IPS DF 4.7 (cell line): Measurements from ENCODE around the gene ZNF275.
"Not testable (repeated sequence)": the region's sequence is repeated elsewhere in the genome, so short reads cannot be mapped to it uniquely, and the experiment has no call there.

Experiments
- DNase-seq: peaks from one replicate; pipeline ENCODE4 v3.0.0-alpha.2; 2013; ENCODE audit warnings: low spot score; ENCODE audit errors: extremely low read depth

ZNF275 gene

DNA sequence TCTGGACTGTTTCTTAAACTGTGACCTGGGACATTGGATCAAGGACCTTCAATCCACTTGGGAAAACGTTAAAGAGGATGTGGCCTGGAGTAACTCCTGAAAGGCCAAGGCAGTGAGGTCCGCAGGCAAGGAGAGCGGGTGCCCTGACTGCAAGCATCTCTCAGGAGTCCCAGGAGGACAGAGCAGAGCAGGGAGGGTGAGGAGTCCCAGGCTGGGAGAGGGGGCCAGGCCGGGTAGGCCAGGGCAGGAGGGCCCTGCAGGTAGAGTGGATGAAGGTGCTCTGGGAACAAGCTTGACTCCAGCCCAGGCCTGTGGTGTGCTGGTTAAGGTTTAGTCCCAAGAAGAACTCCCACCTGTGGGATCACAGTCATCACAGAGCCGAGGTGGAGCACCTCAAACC lies 53.4 kb downstream of the ZNF275 start:
- DNase-seq = no peak

GRCh38 chrX:153387987-153388721 lies 54.2 kb downstream of the ZNF275 start:
- no peak for DNase-seq

- DNase-seq = no peak
Observed at GRCh38 chrX:153388722-153389459, 54.9 kb downstream of the ZNF275 start.

- DNase-seq = not testable (repeated sequence)
Observed at GRCh38 chrX:153389460-153389768, 55.5 kb downstream of the ZNF275 start.

- no peak for DNase-seq
Observed at GRCh38 chrX:153392642-153393321, 58.8 kb downstream of the ZNF275 start.

DNA sequence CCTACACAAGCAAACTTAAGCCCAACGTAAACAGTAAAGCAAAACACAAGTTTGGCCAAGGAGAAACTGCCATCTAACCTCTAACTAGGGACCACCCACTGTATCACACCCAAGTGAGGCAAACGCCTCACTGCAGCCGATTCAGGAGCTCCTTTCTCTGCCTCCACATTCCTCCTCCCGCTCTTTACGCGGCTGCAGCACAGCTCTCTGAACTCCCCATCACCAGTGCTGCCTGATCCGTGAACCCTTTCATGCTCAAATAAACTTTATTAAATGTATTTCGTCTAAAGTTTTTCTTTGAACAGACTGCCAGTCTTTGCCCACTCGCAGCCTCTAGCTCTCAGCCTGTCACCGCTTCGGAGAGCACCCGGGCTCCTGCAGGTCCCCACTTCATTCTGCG lies 60.7 kb downstream of the ZNF275 start:
- DNase-seq = no peak

- no peak for DNase-seq
Observed at GRCh38 chrX:153395613-153396319, 61.8 kb downstream of the ZNF275 start.

DNA sequence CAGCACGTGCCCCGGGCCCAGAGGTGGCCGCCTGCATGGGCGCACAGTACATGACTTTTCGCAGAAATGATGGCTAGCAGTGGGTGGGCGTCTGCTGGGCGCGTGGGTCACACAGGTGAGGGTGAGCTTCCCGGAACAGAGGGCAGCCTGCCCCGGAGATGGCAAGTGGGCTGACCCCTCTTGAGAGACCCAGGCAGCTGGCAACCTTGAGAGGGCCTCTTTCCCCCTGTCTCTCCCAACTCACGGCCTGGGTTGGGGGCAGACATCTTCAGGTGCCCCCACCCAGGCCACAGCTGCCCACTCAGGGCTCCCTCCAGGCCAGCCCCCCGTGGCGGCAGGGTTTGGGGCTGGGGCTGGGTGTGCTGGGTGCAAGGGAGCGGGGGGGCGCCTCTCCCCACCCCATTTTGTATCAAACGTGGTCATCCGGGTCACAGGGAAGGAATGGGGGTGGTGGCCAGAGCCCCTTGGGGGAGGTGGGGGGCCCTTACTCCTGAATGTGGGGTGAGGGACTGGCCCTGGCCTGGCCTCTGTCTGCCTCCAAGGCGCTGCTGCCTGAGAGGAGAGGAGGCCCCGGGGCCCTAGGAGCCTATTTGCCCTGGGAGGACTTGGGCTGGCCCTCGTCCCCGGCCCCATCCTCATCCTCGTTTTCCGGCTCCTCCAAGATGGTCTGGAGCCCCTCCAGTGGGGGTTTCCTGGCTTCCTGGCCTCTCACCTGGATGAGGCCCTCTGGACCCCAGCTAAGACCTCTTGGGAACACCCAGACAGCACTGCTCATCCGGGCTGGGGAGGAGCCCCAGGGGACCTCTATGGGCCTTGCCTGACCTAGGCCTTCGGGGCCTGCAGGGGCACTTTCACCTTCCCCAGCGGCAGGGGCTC lies 62.6 kb downstream of the ZNF275 start:
- no peak for DNase-seq

DNA sequence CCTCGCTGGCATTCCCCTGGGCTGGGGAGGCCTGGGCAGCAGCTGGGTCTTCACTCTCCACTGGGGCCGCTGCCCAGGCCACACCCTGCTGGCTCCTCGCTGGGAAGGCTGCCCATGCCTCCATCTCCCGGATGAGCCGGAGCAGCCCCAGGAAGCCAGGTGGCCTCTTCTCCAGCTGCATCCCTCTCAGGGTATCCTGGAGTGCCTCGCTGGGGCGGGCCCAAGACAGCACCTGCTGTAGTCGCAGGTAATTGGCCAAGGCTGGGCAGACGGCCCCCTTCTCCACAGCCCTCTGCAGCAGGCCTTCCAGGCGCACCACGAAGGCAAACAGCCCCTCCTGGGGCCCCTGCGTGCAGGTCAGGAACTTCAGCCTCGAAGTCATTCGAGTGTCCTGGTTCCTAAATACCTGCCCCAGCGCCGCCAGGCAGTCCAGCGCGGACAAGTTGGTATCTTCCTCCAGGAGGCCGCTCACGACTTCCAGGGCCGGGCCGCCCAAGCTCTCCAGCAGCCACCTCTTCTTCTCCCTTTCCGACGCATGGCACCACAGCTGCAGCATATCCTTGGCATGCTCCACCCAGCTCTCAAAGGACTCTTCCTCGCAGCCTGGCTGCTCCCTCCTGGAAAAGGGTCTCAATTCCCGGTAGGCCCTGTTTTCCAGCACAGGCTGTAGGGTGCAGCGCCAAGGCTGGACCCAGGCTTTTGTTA lies 63.5 kb downstream of the ZNF275 start:
- DNase-seq = no peak

DNA sequence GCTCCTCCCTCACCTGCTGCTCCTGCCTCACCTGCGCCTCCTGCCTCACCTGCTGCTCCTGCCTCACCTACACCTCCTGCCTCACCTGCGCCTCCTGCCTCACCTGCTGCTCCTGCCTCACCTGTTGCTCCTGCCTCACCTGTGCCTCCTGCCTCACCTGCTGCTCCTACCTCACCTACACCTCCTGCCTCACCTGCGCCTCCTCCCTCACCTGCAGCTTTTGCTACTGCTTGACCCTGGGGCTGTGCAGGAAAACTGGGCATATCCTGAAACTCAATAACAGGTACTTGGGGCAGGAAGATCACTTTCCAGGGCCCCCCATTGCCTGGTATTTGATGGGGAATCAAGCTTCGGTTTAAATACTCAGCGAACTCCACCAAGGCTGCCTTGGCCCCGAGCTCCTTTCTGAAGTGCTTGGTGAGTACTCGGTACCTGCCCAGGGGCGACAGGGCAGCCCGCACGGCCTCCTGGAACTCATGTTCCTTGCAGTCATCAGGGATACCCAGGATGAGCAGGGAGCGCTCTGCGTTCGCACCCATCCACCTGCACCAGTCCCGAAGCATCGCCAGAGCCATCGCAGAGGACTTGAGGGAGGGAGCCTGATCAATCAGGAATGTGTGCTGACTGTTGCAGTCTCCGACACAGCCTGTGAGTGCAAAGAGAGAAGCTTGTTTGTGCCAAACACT lies 64.5 kb downstream of the ZNF275 start:
- DNase-seq = no peak

DNA sequence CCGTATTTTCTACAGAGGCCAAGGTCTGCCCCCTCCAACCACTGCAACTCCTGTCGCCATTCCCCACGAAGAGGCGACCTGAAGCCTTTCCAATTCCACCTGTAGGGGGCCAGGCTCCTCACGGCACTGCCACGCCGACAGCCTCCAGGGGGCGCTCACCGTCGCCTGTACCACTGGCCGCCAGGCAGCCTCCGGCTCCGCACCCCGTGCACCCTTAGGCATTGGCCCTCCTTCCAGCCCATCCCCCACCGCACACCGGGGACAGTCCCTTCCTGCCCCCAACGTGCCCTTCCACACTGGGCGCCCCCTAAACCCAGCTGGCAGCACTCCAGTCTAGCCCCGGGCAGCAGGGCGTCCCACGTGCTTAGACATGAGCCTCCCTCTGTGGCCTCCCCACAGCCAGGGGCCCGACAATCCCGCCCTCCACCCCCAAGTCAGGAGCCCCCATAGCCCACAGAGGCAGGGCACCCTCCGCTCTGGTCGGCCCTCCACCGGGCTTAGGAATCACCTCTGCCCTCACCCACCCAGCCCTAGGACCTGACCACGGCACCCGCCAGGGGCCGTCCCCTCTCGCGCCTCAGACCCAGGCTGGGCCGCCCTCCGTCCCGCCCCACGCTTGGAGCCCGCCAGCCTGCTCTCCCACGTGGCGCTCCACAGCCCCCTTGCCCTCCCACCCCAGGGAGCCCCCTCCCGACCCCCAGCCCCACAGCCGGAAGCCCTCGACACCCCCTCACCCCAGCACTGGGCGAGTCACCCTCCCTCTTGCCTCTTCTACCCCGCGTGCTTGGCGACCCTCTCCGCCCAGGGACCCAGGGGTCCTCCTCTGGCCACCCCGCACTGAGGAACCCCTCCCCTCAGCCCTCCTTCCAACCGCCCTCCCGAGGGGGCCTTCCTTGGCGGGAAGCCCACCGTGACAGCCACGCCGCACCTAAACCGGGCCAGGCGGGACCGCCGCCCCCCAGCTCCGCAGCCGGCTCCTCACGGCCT lies 66.5 kb downstream of the ZNF275 start:
- DNase-seq = no peak

GRCh38 chrX:153401133-153401764 lies 67.3 kb downstream of the ZNF275 start, which contains the start of gene PNMA6E:
PNMA6E (minus strand) TSS chrX:153401350; CDS start chrX:153398849, 2,501 bp downstream.
- DNase-seq = no peak
